DOHH2 (cell line): ENCODE data around the gene KIRREL3.

Source experiments
- H3F3A ChIP-seq: fragments of 200-600 bp; sonication (generic), shearing (Covaris generic); 2 replicates; pipeline ENCODE4 v1.6.0; 2016; ENCODE audit warnings: antibody characterized with exemption, mild to moderate bottlenecking; ENCODE audit not compliant: control insufficient read depth, insufficient read depth
- H3K27ac ChIP-seq: fragments of 200-600 bp; sonication (generic); 2 replicates; pipeline ENCODE4 v1.5.1; 2014; ENCODE audit warnings: low read depth, mild to moderate bottlenecking, low read length, moderate library complexity
- H3K27me3 ChIP-seq: fragments of 200-600 bp; sonication (generic); 2 replicates; pipeline ENCODE4 v1.6.1; 2014; ENCODE audit warnings: mild to moderate bottlenecking, low read length, mixed read lengths; ENCODE audit not compliant: control insufficient read depth
- H3K36me3 ChIP-seq: fragments of 200-600 bp; sonication (generic); 2 replicates; pipeline ENCODE4 v1.6.1; 2014; ENCODE audit warnings: mild to moderate bottlenecking, low read length, moderate library complexity, mixed read lengths; ENCODE audit not compliant: control insufficient read depth
- H3K4me1 ChIP-seq: fragments of 200-600 bp; sonication (generic); 2 replicates; pipeline ENCODE4 v1.6.1; 2014; ENCODE audit warnings: mild to moderate bottlenecking, low read length, mixed read lengths; ENCODE audit not compliant: control insufficient read depth
- H3K4me2 ChIP-seq: fragments of 200-600 bp; sonication (generic); 2 replicates; pipeline ENCODE4 v1.6.0; 2014; ENCODE audit warnings: mild to moderate bottlenecking, low read length, moderate library complexity
- H3K4me3 ChIP-seq: fragments of 200-600 bp; sonication (generic); 2 replicates; pipeline ENCODE4 v1.5.1; 2014; ENCODE audit warnings: mild to moderate bottlenecking, low read length, mixed read lengths
- H3K79me2 ChIP-seq: fragments of 200-600 bp; sonication (generic); 2 replicates; pipeline ENCODE4 v1.6.1; 2014; ENCODE audit warnings: mild to moderate bottlenecking, low read length, mixed read lengths; ENCODE audit not compliant: control insufficient read depth
- H3K9me2 ChIP-seq: fragments of 200-600 bp; sonication (generic); replicated peaks from 2 replicates; pipeline ENCODE4 v1.6.1; 2014; ENCODE audit warnings: mild to moderate bottlenecking, low read length, mixed read lengths; ENCODE audit not compliant: control insufficient read depth
- H3K9me3 ChIP-seq: fragments of 200-600 bp; sonication (generic); 2 replicates; pipeline ENCODE4 v1.6.1; 2014; ENCODE audit warnings: antibody characterized with exemption, low read length, mixed read lengths; ENCODE audit not compliant: control insufficient read depth, insufficient read depth
- H4K20me1 ChIP-seq: fragments of 200-600 bp; sonication (generic); 2 replicates; pipeline ENCODE4 v1.6.0; 2014; ENCODE audit warnings: low read depth, mild to moderate bottlenecking, antibody characterized with exemption, low read length, moderate library complexity; ENCODE audit not compliant: control insufficient read depth, insufficient read depth
- CTCF ChIP-seq: fragments of 200-600 bp; sonication (generic); IDR thresholded peaks from one replicate; pipeline ENCODE4 v1.5.1; 2014; ENCODE audit warnings: antibody characterized with exemption, mild to moderate bottlenecking, low read depth, low read length; ENCODE audit not compliant: poor library complexity, severe bottlenecking
- EZH2phosphoT487 ChIP-seq: fragments of 200-600 bp; sonication (generic); IDR thresholded peaks from 2 replicates; pipeline ENCODE4 v1.6.1; 2017; ENCODE audit warnings: borderline replicate concordance, mild to moderate bottlenecking, antibody characterized with exemption, low read length, moderate library complexity, mixed read lengths

The KIRREL3 gene

GRCh38 chr11:126999366-126999765 is 1.2 kb downstream of the KIRREL3 start:
- Histone ChIP-seq H3K9me3 (no peaks in the 10 kb centered on the region), H3K27ac (no peak overlapping the region), H3K79me2 (no peaks in the 10 kb centered on the region), H4K20me1 (no peaks in the 10 kb centered on the region), H3K4me3 (no peak overlapping the region), H3K27me3 (peaks cover 11% of the 10 kb centered on the region; the same call in 1 of the 2 replicates), H3K4me2 (no peak overlapping the region), H3F3A (no peaks in the 10 kb centered on the region), H3K36me3 (no peaks in the 10 kb centered on the region), H3K9me2 (no peaks in the 10 kb centered on the region), H3K4me1 (no peaks in the 10 kb centered on the region)
- TF ChIP-seq EZH2phosphoT487: no peak
- no peak for TF ChIP-seq CTCF

- Histone ChIP-seq H3K9me2 (no peaks in the 10 kb centered on the region), H3K36me3 (no peaks in the 10 kb centered on the region), H3K27me3 (peaks cover 11% of the 10 kb centered on the region; the same call in 1 of the 2 replicates), H3K9me3 (no peaks in the 10 kb centered on the region), H3K27ac (no peak overlapping the region), H3F3A (no peaks in the 10 kb centered on the region), H3K79me2 (no peaks in the 10 kb centered on the region), H3K4me2 (no peak overlapping the region), H3K4me1 (no peaks in the 10 kb centered on the region), H3K4me3 (no peak overlapping the region), H4K20me1 (no peaks in the 10 kb centered on the region)
- TF ChIP-seq EZH2phosphoT487 (no peak), CTCF (no peak)
These were observed 2.9 kb downstream of the KIRREL3 start for GRCh38 chr11:126997641-126998040.

- no peak for TF ChIP-seq CTCF
- TF ChIP-seq EZH2phosphoT487: no peak
- Histone ChIP-seq H3K27me3 (peaks cover 11% of the 10 kb centered on the region; the same call in 1 of the 2 replicates), H3K9me3 (no peaks in the 10 kb centered on the region), H3K36me3 (no peaks in the 10 kb centered on the region), H3F3A (no peaks in the 10 kb centered on the region), H3K4me1 (no peaks in the 10 kb centered on the region), H3K4me2 (no peak overlapping the region), H3K4me3 (no peak overlapping the region), H3K27ac (no peak overlapping the region), H4K20me1 (no peaks in the 10 kb centered on the region), H3K9me2 (no peaks in the 10 kb centered on the region), H3K79me2 (no peaks in the 10 kb centered on the region)
These were observed 3.4 kb downstream of the KIRREL3 start for GRCh38 chr11:126997196-126997595.
